A172 (cell line): ENCODE measurements around the gene ADAMTS13. TPM values are rescaled to one million over a fixed set of nuclear protein-coding genes. Genes with fewer than 3 reads are reported as not detected.
"Not testable (repeated sequence)": the region's sequence is repeated elsewhere in the genome, so short reads cannot be mapped to it uniquely, and the experiment has no call there.

Experiments
- DNase-seq: peaks from one replicate; pipeline ENCODE4 v3.0.0-alpha.2; 2015; ENCODE audit warnings: low spot score
- total RNA-seq: library from RNA; depleted of rRNA; stranded (reverse); fragments of >200 nt; shearing (Covaris generic); gene quantifications from 2 replicates; pipeline ENCODE4 v1.2.3, GENCODE V29; 2014

Gene ADAMTS13
- total RNA-seq, 1 experiment from 2014 or later, result 1.6 TPM

DNA sequence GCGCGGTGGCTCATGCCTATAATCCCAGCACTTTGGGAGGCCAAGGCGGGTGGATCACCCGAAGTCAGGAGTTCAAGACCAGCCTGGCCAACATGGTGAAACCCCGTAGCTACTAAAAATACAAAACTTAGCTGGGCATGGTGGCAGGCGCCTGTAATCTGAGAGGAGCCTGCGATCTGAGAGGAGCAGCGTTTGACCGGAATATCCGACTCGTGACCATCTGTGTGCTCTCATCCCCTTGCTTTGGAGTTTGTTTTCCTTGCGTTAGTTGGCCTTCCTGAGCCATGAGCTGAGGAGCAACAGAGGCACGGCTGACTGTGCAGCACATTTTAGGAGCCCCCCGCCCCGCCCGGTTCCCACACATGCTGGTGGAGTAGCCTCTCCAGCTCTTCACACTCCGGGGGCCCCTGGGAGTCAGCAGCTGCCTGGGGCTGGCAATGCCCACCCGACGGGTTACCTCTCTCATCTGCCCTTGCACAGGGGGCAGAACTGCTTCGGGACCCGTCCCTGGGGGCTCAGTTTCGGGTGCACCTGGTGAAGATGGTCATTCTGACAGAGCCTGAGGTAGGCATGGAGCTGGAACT, 3.0 kb downstream of the ADAMTS13 start:
- no peak for DNase-seq

GRCh38 chr9:133426011-133426410, 3.8 kb downstream of the ADAMTS13 start:
- no peak for DNase-seq

DNA sequence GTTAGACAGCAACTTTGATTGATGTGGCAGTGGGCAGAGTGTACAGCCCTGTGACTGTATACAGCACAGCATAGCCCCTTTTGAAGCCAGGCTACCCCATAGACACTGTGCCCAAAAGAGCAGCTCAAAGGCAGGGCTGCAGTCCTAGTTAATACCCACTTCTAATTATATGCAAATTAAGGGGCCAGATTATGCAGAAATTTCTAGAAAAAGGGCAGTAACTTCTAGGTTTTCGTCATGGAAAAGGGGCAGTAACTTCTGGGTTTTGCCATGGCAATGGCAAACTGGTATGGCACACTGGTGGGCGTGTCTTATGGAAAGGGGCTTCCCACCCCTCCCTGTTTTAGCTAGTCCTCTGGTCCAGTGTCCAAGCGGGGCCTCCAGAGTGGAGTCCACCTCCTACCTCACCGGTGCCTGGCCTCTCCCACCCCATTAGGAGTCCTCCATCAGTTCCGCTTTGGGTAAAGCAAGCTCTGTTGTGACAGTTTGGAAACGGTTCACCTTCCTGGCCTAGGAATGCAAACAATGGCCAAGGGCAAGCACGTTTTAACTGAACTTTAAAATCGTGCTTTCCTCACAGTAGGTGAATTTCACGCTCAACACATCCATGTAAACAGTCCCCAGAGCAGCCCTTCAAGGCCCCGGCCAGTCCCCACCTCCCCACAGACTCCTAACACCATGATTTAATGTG, 5.6 kb downstream of the ADAMTS13 start:
- DNase-seq, result no peak

- no peak for DNase-seq
Measured at GRCh38 chr9:133428617-133429101, 6.5 kb downstream of the ADAMTS13 start.

- no peak for DNase-seq
Measured at GRCh38 chr9:133429214-133429613, 7.0 kb downstream of the ADAMTS13 start.

- DNase-seq, result no peak
Measured at GRCh38 chr9:133429641-133430161, 7.5 kb downstream of the ADAMTS13 start.

- DNase-seq, result no peak
Measured at GRCh38 chr9:133430244-133430643, 8.1 kb downstream of the ADAMTS13 start.

DNA sequence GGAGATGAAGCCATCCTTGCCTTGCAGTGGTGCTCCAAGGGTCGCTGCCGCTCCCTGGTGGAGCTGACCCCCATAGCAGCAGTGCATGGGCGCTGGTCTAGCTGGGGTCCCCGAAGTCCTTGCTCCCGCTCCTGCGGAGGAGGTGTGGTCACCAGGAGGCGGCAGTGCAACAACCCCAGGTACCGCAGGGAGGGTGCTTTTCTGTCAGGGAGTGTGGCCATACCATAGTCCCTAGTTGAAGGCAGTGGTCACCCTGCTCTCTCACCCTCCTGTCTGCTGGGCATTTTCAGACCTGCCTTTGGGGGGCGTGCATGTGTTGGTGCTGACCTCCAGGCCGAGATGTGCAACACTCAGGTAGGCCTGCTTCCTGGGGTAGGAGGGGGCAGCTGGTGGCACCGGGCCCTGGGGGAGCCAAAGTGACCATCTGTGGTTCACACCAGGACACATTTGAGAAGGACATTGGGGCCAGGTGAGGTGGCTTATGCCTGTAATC, 11.2 kb downstream of the ADAMTS13 start:
- no peak for DNase-seq

GRCh38 chr9:133436681-133437080, 14.5 kb downstream of the ADAMTS13 start:
- no peak for DNase-seq

- DNase-seq, result no peak
Measured at GRCh38 chr9:133437753-133438531, 15.8 kb downstream of the ADAMTS13 start.

DNA sequence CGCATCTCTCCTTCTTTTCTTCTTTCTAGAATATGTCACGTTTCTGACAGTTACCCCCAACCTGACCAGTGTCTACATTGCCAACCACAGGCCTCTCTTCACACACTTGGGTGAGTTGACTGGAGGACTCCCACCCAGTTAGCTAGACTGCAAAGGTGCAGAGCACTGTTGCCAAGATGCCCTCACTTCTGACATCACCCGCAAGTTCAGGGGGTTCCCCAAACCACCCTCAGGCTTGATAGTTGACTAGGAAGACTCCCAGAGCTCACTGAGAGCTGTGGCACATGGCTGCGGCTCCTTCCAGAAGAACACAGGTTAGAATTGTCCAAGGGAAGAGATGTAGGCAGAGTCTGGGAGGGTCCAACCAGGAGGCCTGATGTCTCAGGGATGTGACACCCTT, 17.2 kb downstream of the ADAMTS13 start:
- DNase-seq, result no peak

- no peak for DNase-seq
Measured at GRCh38 chr9:133440874-133441273, 18.7 kb downstream of the ADAMTS13 start.

DNA sequence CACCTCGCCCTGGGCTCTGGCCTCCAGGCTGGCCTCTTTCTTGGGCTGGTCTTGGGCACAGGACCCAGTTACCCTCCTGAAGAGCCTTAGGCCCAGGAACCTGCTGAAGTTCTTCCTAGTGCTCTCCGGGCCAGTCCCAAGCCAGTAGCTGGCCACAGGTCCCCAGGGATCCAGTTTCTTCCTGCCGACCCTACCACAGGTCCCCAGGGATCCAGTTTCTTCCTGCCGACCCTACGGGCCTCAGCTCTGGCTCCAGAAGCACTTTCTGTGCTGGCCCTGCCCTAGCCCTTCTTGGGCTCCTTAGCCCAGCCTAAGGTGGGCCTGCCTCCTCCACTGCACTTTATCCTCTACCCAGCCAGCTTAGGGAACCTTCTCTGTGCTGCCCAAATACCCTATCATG, 19.4 kb downstream of the ADAMTS13 start:
- DNase-seq, result no peak

DNA sequence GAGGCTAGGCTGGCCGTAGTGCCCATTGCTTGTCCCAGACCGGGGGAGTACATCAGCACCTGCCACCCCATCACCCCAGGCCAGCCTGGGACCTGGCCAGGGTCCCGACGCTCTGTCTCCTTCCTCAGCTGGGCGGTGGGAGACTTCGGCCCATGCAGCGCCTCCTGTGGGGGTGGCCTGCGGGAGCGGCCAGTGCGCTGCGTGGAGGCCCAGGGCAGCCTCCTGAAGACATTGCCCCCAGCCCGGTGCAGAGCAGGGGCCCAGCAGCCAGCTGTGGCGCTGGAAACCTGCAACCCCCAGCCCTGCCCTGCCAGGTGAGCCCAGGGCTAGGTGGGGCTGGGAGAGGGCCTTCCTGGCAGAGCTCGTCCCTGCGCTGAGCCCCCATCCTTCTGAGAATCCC, 21.1 kb downstream of the ADAMTS13 start:
- DNase-seq, result no peak

GRCh38 chr9:133443982-133444381, 21.8 kb downstream of the ADAMTS13 start:
- peak; percentile 52 for DNase-seq

- DNase-seq, result no peak
Measured at GRCh38 chr9:133445293-133445969, 23.3 kb downstream of the ADAMTS13 start.

- DNase-seq, result no peak
Measured at GRCh38 chr9:133448487-133448972, 26.4 kb downstream of the ADAMTS13 start.

DNA sequence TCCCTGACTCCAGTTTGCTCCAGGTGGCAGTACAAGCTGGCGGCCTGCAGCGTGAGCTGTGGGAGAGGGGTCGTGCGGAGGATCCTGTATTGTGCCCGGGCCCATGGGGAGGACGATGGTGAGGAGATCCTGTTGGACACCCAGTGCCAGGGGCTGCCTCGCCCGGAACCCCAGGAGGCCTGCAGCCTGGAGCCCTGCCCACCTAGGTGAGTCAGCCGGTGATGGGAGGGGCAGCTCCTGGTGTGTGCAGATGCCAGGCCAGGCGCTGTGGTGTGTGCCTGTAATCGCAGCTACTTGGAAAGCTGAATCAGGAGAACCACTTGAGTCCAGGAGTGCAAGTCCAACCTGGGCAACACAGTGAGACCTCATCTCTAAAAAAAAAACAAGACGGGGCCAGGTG, 27.6 kb downstream of the ADAMTS13 start:
- DNase-seq, result peak; percentile 82

DNA sequence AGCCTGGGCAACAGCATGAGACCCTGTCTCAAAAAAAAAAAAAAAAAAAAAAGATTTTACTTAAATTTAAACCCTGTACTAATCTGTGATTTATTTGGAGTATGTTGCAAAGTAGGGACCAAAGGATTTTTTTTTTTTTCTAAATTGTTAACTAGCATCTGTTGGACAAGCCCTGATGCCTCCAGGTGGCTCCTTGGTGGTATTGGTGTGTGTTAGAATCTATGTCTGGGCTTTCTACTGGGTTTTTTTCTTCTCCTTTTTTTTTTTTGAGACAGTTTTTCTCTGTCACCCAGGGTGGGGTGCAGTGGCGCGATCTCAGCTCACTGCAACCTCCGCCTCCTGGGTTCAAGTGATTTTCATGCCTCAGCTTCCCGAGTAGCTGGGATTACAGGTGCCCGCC, 29.7 kb downstream of the ADAMTS13 start:
- not testable (repeated sequence) for DNase-seq

GRCh38 chr9:133452562-133452961, 30.4 kb downstream of the ADAMTS13 start:
- no peak for DNase-seq

DNA sequence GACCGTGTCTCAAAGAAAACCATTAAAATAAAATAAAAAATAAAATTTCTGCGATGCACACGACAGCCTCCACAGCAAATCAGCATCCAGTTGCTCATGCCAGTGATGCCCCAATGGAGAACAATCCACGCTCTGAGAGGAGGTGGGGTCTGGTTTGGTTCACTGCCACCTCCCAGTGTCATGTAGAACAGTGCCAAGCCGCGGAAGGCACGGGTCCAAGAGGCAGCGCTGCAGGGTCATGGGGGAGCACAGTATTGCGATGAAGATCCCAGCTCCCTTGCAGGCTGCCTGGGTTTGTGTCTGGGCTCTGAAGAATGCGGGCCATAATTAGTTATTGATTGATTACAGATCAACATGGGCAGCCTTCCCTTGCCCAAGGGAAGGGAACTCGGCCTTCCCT, 31.5 kb downstream of the ADAMTS13 start:
- no peak for DNase-seq

DNA sequence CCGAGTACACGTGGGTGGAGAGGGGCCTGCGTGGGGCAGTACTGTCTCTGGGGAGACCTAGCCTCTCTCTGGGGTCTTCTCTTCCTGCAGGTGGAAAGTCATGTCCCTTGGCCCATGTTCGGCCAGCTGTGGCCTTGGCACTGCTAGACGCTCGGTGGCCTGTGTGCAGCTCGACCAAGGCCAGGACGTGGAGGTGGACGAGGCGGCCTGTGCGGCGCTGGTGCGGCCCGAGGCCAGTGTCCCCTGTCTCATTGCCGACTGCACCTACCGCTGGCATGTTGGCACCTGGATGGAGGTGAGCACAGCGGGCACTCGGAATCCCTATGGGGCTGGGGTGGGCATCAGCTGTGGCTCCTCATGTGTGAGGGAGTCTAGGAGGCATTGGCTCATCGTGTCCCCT, 32.2 kb downstream of the ADAMTS13 start:
- DNase-seq, result no peak
